HEK293 (cell line): ENCODE measurements around the gene NAA80.

Experiments used
- CTCF ChIA-PET: fragments of 350-600 bp; formaldehyde crosslinking; extraction: SDS; loops from one replicate; lab custom pipeline; 2021; ENCODE audit warnings: antibody characterized with exemption; lab: Yijun Ruan, JAX
- POLR2A ChIA-PET: fragments of 300-600 bp; formaldehyde crosslinking; extraction: SDS; loops from one replicate; lab custom pipeline; 2020; ENCODE audit warnings: antibody characterized with exemption, inconsistent platforms; lab: Yijun Ruan, JAX
- H3K27ac ChIP-seq: fragments of 200-500 bp; sonication (Bioruptor generic); 2 replicates; pipeline ENCODE4 v1.5.1; 2014; ENCODE audit warnings: low read depth, low read length, control low read depth, inconsistent platforms; ENCODE audit errors: extremely low read depth
- H3K36me3 ChIP-seq, 2 experiments: fragments of 200-500 bp in 1 of 2; sonication (Bioruptor generic) in 1 of 2; 1 replicate in 1 of 2; 2 replicates in 1 of 2; pipeline ENCODE4 v1.5.1; 2014 to 2017; ENCODE audit warnings: inconsistent platforms in 2 of 2, low read length in 2 of 2; ENCODE audit not compliant: control insufficient read depth in 2 of 2, insufficient read depth in 1 of 2
- H3K4me1 ChIP-seq: fragments of 200-500 bp; sonication (Bioruptor generic); 2 replicates; pipeline ENCODE4 v1.5.1; 2014; ENCODE audit warnings: mild to moderate bottlenecking, low read length, inconsistent platforms; ENCODE audit not compliant: control insufficient read depth, insufficient read depth
- H3K4me3 ChIP-seq: 2 replicates; pipeline ENCODE4 v1.5.1; 2011; ENCODE audit warnings: low read depth, mild to moderate bottlenecking, control low read depth, low read length, moderate library complexity
- H3K9me3 ChIP-seq: fragments of 200-500 bp; sonication (Bioruptor generic); 2 replicates; pipeline ENCODE4 v1.5.1; 2014; ENCODE audit warnings: low read depth, low read length, inconsistent platforms; ENCODE audit not compliant: control insufficient read depth, insufficient read depth
- GFI1B ChIP-seq: fragments of 450-650 bp; formaldehyde crosslinking; IDR thresholded peaks from 2 replicates; pipeline ENCODE4 v1.5.1; 2016; ENCODE audit warnings: missing biosample characterization, missing genetic modification characterization
- MYNN ChIP-seq: fragments of 450-650 bp; formaldehyde crosslinking; IDR thresholded peaks from 2 replicates; pipeline ENCODE4 v1.5.1; 2016; ENCODE audit warnings: missing biosample characterization, missing genetic modification characterization, borderline replicate concordance
- OSR2 ChIP-seq: fragments of 450-650 bp; formaldehyde crosslinking; IDR thresholded peaks from 2 replicates; pipeline ENCODE4 v1.5.1; 2016; ENCODE audit warnings: missing biosample characterization, missing genetic modification characterization
- SCRT2 ChIP-seq: fragments of 450-650 bp; formaldehyde crosslinking; IDR thresholded peaks from 2 replicates; pipeline ENCODE4 v1.5.1; 2016; ENCODE audit warnings: missing biosample characterization, missing genetic modification characterization
- ZBTB20 ChIP-seq: fragments of 450-650 bp; formaldehyde crosslinking; IDR thresholded peaks from 2 replicates; pipeline ENCODE4 v1.5.1; 2016; ENCODE audit warnings: missing biosample characterization, missing genetic modification characterization
- ZNF169 ChIP-seq: fragments of 450-650 bp; formaldehyde crosslinking; IDR thresholded peaks from 2 replicates; pipeline ENCODE4 v1.5.1; 2016; ENCODE audit warnings: missing biosample characterization, missing genetic modification characterization
- ZNF211 ChIP-seq: fragments of 450-650 bp; formaldehyde crosslinking; IDR thresholded peaks from 2 replicates; pipeline ENCODE4 v1.5.1; 2016; ENCODE audit warnings: low read depth, missing biosample characterization, missing genetic modification characterization
- ZNF214 ChIP-seq: fragments of 450-650 bp; formaldehyde crosslinking; IDR thresholded peaks from 2 replicates; pipeline ENCODE4 v1.5.1; 2017; ENCODE audit warnings: missing biosample characterization, mild to moderate bottlenecking, missing genetic modification characterization, borderline replicate concordance
- ZNF324 ChIP-seq: fragments of 450-650 bp; formaldehyde crosslinking; IDR thresholded peaks from 2 replicates; pipeline ENCODE4 v1.5.1; 2016; ENCODE audit warnings: missing biosample characterization, missing genetic modification characterization
- ZNF48 ChIP-seq: fragments of 450-650 bp; formaldehyde crosslinking; IDR thresholded peaks from 2 replicates; pipeline ENCODE4 v1.5.1; 2016; ENCODE audit warnings: missing biosample characterization, missing genetic modification characterization
- ZNF514 ChIP-seq: fragments of 450-650 bp; formaldehyde crosslinking; IDR thresholded peaks from 2 replicates; pipeline ENCODE4 v1.5.1; 2016; ENCODE audit warnings: missing biosample characterization, missing genetic modification characterization
- ZNF544 ChIP-seq: fragments of 450-650 bp; formaldehyde crosslinking; IDR thresholded peaks from 2 replicates; pipeline ENCODE4 v1.5.0; 2017; ENCODE audit warnings: missing biosample characterization, missing genetic modification characterization
- ZNF549 ChIP-seq: fragments of 450-650 bp; IDR thresholded peaks from 2 replicates; pipeline ENCODE4 v1.5.1; 2018; ENCODE audit warnings: missing biosample characterization, missing genetic modification characterization, mild to moderate bottlenecking, inconsistent platforms, moderate library complexity
- ZNF560 ChIP-seq: fragments of 450-650 bp; formaldehyde crosslinking; IDR thresholded peaks from 2 replicates; pipeline ENCODE4 v1.5.1; 2017; ENCODE audit warnings: missing biosample characterization, missing genetic modification characterization, borderline replicate concordance
- ZNF585B ChIP-seq: fragments of 450-650 bp; formaldehyde crosslinking; IDR thresholded peaks from 2 replicates; pipeline ENCODE4 v1.5.1; 2016; ENCODE audit warnings: missing biosample characterization, missing genetic modification characterization
- ZNF624 ChIP-seq: fragments of 450-650 bp; formaldehyde crosslinking; IDR thresholded peaks from 2 replicates; pipeline ENCODE4 v1.5.1; 2017; ENCODE audit warnings: missing biosample characterization, missing genetic modification characterization
- ZNF654 ChIP-seq: fragments of 450-650 bp; formaldehyde crosslinking; IDR thresholded peaks from 2 replicates; pipeline ENCODE4 v1.5.1; 2016; ENCODE audit warnings: low read depth, missing biosample characterization, missing genetic modification characterization
- ZNF658 ChIP-seq: fragments of 450-650 bp; formaldehyde crosslinking; IDR thresholded peaks from 2 replicates; pipeline ENCODE4; 2016; ENCODE audit warnings: missing biosample characterization, missing genetic modification characterization
- ZNF837 ChIP-seq: fragments of 450-650 bp; formaldehyde crosslinking; IDR thresholded peaks from 2 replicates; pipeline ENCODE4 v1.5.1; 2016; ENCODE audit warnings: missing biosample characterization, missing genetic modification characterization
- ZSCAN30 ChIP-seq: fragments of 450-650 bp; IDR thresholded peaks from 2 replicates; pipeline ENCODE4 v1.5.1; 2018; ENCODE audit warnings: missing biosample characterization, mild to moderate bottlenecking, missing genetic modification characterization, moderate library complexity
- TF ChIP-seq, protein P1 (sequence below): fragments of 450-650 bp; formaldehyde crosslinking; IDR thresholded peaks from 2 replicates; pipeline ENCODE4 v1.5.1; 2017; ENCODE audit warnings: missing biosample characterization, missing genetic modification characterization
- TF ChIP-seq, protein P2 (sequence below): fragments of 450-650 bp; formaldehyde crosslinking; IDR thresholded peaks from 2 replicates; pipeline ENCODE4 v1.5.1; 2016; ENCODE audit warnings: missing biosample characterization, missing genetic modification characterization
- TF ChIP-seq, protein P3 (sequence below): fragments of 450-650 bp; formaldehyde crosslinking; IDR thresholded peaks from 2 replicates; pipeline ENCODE4 v1.5.1; 2016; ENCODE audit warnings: missing biosample characterization, missing genetic modification characterization
- TF ChIP-seq, protein P4 (sequence below): fragments of 450-650 bp; formaldehyde crosslinking; IDR thresholded peaks from 2 replicates; pipeline ENCODE4 v1.5.1; 2016; ENCODE audit warnings: missing biosample characterization, missing genetic modification characterization
- TF ChIP-seq, protein P5 (sequence below): fragments of 450-650 bp; formaldehyde crosslinking; conservative IDR thresholded peaks from 2 replicates; pipeline ENCODE4 v1.5.1; 2016; ENCODE audit warnings: low read depth, missing biosample characterization, missing genetic modification characterization

Gene NAA80

DNA sequence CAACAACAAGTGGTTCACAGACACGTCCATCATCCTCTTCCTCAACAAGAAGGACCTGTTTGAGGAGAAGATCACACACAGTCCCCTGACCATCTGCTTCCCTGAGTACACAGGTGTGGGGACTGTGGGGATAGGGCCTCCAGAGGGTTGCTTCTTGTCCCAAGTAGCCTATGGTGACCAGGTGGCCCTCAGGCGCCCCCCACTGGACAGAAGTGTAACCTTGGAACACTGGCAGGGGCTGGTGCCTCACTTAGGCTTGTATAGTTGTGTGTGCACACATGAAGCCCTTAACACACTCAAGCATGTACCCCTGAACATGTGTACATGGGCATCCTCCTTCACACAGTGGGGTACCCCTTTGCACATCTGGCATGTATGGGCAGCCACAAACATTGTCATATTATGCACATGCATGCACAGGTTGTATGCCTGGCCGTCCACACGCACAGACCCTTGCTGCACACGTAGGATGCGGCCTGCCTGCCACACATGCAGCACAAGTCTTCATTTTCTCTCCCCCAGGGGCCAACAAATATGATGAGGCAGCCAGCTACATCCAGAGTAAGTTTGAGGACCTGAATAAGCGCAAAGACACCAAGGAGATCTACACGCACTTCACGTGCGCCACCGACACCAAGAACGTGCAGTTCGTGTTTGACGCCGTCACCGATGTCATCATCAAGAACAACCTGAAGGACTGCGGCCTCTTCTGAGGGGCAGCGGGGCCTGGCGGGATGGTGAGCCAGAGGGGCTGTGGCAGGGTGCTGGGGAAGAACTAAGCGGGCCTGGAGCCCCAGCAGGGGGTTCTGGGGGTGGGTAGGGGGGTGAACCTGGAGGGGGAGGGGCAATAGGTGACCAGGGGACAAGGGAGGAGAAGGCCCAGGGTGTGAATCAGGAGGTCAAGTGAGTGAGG lies 42.0 kb downstream of the NAA80 start:
- H3K4me1 ChIP-seq, result no peaks in the 10 kb centered on the region; the same call in 1 of the 2 replicates
- no peaks in the 10 kb centered on the region for H3K9me3 ChIP-seq
- peaks cover 5 to 39% of the 10 kb centered on the region in 2 experiments for H3K36me3 ChIP-seq
- no peak overlapping the region for H3K4me3 ChIP-seq
- ChIA-PET POLR2A (no interaction called here), CTCF (interaction anchor here (0.6 to 2.5 kb wide), 7 partner anchors 10 to 1074 kb away, joined by 3 to 20 read pairs (median 3); no protein-coding TSS in a partner anchor)
- H3K27ac ChIP-seq, result no peak overlapping the region
- TF ChIP-seq, protein P1, sequence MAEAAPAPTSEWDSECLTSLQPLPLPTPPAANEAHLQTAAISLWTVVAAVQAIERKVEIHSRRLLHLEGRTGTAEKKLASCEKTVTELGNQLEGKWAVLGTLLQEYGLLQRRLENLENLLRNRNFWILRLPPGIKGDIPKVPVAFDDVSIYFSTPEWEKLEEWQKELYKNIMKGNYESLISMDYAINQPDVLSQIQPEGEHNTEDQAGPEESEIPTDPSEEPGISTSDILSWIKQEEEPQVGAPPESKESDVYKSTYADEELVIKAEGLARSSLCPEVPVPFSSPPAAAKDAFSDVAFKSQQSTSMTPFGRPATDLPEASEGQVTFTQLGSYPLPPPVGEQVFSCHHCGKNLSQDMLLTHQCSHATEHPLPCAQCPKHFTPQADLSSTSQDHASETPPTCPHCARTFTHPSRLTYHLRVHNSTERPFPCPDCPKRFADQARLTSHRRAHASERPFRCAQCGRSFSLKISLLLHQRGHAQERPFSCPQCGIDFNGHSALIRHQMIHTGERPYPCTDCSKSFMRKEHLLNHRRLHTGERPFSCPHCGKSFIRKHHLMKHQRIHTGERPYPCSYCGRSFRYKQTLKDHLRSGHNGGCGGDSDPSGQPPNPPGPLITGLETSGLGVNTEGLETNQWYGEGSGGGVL (tag by site-specific recombination), result no peak
- TF ChIP-seq ZNF48 (tag by site-specific recombination) (no peak), ZNF654 (tag by site-specific recombination) (peak; percentile 34), MYNN (tag by site-specific recombination) (no peak), ZNF624 (tag by site-specific recombination) (no peak), GFI1B (tag by site-specific recombination) (no peak), ZNF169 (tag by site-specific recombination) (no peak), ZNF214 (tag by site-specific recombination) (no peak), ZNF514 (tag by site-specific recombination) (no peak), ZBTB20 (0 out of 2 replicates have a peak, but pooled peaks have one; percentile 31), ZNF211 (no peak), ZNF837 (no peak), ZNF585B (tag by site-specific recombination) (no peak), ZNF658 (tag by site-specific recombination) (no peak), ZNF544 (tag by site-specific recombination) (no peak), OSR2 (tag by site-specific recombination) (no peak), SCRT2 (tag by site-specific recombination) (peak; percentile 80), ZNF324 (no peak), ZNF560 (no peak), ZNF549 (tag by site-specific recombination) (no peak), ZSCAN30 (no peak)
- TF ChIP-seq, protein P2, sequence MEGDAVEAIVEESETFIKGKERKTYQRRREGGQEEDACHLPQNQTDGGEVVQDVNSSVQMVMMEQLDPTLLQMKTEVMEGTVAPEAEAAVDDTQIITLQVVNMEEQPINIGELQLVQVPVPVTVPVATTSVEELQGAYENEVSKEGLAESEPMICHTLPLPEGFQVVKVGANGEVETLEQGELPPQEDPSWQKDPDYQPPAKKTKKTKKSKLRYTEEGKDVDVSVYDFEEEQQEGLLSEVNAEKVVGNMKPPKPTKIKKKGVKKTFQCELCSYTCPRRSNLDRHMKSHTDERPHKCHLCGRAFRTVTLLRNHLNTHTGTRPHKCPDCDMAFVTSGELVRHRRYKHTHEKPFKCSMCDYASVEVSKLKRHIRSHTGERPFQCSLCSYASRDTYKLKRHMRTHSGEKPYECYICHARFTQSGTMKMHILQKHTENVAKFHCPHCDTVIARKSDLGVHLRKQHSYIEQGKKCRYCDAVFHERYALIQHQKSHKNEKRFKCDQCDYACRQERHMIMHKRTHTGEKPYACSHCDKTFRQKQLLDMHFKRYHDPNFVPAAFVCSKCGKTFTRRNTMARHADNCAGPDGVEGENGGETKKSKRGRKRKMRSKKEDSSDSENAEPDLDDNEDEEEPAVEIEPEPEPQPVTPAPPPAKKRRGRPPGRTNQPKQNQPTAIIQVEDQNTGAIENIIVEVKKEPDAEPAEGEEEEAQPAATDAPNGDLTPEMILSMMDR (tag by site-specific recombination), result peak; percentile 49; the same call in 1 of the 2 replicates
- TF ChIP-seq, protein P3, sequence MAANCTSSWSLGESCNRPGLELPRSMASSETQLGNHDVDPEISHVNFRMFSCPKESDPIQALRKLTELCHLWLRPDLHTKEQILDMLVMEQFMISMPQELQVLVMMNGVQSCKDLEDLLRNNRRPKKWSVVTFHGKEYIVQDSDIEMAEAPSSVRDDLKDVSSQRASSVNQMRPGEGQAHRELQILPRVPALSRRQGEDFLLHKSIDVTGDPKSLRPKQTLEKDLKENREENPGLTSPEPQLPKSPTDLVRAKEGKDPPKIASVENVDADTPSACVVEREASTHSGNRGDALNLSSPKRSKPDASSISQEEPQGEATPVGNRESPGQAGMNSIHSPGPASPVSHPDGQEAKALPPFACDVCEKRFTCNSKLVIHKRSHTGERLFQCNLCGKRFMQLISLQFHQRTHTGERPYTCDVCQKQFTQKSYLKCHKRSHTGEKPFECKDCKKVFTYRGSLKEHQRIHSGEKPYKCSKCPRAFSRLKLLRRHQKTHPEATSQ (tag by site-specific recombination), result no peak
- TF ChIP-seq, protein P4, sequence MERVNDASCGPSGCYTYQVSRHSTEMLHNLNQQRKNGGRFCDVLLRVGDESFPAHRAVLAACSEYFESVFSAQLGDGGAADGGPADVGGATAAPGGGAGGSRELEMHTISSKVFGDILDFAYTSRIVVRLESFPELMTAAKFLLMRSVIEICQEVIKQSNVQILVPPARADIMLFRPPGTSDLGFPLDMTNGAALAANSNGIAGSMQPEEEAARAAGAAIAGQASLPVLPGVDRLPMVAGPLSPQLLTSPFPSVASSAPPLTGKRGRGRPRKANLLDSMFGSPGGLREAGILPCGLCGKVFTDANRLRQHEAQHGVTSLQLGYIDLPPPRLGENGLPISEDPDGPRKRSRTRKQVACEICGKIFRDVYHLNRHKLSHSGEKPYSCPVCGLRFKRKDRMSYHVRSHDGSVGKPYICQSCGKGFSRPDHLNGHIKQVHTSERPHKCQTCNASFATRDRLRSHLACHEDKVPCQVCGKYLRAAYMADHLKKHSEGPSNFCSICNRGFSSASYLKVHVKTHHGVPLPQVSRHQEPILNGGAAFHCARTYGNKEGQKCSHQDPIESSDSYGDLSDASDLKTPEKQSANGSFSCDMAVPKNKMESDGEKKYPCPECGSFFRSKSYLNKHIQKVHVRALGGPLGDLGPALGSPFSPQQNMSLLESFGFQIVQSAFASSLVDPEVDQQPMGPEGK (tag by site-specific recombination), result no peak
- TF ChIP-seq, protein P5, sequence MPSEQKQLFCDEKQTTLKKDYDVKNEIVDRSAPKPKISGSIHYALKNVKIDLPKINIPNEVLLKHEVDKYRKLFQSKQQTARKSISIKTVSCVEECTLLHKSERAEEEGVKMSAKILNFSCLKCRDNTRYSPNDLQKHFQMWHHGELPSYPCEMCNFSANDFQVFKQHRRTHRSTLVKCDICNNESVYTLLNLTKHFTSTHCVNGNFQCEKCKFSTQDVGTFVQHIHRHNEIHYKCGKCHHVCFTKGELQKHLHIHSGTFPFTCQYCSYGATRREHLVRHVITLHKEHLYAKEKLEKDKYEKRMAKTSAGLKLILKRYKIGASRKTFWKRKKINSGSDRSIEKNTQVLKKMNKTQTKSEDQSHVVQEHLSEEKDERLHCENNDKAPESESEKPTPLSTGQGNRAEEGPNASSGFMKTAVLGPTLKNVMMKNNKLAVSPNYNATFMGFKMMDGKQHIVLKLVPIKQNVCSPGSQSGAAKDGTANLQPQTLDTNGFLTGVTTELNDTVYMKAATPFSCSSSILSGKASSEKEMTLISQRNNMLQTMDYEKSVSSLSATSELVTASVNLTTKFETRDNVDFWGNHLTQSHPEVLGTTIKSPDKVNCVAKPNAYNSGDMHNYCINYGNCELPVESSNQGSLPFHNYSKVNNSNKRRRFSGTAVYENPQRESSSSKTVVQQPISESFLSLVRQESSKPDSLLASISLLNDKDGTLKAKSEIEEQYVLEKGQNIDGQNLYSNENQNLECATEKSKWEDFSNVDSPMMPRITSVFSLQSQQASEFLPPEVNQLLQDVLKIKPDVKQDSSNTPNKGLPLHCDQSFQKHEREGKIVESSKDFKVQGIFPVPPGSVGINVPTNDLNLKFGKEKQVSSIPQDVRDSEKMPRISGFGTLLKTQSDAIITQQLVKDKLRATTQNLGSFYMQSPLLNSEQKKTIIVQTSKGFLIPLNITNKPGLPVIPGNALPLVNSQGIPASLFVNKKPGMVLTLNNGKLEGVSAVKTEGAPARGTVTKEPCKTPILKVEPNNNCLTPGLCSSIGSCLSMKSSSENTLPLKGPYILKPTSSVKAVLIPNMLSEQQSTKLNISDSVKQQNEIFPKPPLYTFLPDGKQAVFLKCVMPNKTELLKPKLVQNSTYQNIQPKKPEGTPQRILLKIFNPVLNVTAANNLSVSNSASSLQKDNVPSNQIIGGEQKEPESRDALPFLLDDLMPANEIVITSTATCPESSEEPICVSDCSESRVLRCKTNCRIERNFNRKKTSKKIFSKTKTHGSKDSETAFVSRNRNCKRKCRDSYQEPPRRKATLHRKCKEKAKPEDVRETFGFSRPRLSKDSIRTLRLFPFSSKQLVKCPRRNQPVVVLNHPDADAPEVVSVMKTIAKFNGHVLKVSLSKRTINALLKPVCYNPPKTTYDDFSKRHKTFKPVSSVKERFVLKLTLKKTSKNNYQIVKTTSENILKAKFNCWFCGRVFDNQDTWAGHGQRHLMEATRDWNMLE (tag by site-specific recombination), result no peak
